Measurements from ENCODE around the gene HDAC4.
"Not testable (repeated sequence)": the region's sequence is repeated elsewhere in the genome, so short reads cannot be mapped to it uniquely, and the experiment has no call there.

Gene HDAC4

DNA sequence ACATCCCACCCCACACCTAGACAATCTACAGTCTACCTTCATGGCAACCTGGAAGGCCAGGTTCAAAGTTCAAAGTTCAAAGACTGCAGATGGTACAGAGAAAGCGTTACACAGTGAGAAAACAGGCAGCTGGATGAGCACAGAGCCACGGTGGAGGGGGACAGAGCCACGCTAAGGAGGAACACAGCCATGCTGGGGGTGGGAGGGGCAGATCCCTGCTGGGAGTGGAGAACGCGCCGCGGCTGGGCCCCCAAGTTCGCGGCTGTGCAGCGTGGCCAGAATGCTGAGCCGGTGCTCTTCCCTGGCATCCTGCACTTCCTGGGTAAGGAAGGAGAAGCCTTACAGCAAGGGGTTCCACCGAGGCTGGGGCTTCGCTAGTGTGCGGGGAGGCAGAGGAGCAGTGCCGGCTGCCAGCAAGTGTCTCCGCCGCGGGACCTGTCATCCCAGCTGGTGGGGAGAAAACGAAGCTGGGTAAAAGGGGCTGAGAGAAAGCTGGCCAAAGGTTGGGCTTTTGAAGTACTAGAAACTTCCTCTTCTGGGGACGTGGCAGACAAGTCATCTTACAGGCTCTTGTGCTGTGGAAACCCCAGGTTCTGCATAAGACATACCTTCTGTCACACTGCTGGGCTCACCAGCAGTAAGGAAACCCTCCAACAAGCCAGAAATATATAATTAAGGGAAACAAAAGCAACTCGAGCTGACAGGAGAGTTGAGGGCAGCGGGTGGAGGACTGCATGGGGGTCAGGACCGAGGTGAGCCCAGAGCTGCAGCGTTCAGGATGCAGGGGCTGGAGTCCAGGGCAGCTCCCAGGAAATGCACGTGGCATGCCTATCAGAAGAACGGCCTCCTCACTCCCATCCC, 115.5 kb downstream of the HDAC4 start:
- DNase-seq (ENCODE audit: low read depth in 3 of 3, low spot score in 1 of 3), result no peak

DNA sequence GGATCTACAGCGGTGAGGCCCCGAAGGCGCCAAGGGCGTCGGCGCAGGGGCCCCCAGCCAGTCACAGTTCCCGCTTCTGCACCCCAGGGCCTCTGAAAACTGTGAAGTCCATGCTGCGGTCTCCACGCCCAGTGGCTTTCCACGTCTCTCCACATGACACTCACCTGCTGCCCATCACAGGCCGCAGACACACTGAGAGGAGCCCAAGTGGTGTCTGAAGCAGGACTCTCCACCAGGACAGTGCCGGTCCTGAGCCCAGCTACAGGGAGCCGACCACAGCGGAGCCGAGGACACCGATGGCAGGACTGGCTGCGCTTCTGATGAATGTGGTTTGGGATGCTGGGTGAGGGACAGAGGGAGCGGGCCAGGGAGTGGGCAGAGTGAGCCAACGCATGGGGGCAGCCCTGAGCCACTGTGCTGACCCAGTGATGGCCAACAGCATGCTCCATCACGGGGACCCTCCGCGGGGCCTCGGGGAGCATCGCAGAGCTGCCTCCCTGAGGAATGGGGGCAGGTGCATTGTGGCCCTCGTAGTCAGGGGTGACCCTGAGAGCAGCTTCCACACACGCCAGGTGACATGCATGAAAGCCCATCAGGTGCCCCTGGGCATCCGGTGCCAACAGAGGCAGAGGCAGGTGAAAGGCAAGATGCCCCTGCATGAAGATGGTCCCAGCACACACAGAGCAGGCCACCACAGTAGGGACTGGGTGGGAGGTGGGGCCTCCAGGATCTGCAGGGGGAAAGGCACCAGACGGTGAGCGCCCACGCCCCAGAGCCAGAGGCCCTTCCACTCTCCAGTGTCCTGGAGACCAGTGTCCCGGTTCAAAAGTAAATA, 116.6 kb downstream of the HDAC4 start:
- no peak for DNase-seq (ENCODE audit: low read depth in 3 of 3, low spot score in 1 of 3)

DNA sequence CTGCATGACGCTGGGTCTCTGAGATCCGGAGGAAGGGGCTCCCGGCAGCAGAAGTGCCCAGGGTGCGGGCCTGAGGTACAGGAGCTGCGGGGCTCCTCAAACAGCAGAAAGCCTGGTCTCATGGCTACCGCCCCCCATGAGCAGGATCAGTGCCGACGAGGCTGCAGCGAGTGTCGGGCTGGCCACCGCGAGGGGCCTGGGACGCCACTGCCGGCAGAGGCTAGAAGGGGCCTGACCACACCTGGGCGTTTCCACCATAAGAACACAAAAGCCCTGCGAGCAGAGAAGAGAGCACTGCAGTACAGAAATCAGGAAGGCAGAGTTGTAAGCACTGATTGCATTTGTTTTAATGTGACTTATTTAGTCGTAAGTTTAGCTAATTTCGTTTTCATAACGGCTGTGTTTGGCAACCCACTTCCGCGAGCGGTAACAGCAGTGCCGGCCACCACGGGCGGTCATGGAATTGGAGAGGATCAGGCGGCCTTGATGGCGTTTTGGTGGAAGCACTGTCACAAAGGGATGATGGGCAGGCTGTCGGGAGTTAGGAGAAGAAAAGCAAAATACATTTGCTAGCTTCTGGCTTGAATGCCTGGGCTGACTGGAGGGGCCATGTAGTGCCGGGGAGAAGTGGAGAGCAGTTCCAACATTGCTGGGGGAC, 117.4 kb downstream of the HDAC4 start:
- no peak for DNase-seq (ENCODE audit: low read depth in 3 of 3, low spot score in 1 of 3)

DNA sequence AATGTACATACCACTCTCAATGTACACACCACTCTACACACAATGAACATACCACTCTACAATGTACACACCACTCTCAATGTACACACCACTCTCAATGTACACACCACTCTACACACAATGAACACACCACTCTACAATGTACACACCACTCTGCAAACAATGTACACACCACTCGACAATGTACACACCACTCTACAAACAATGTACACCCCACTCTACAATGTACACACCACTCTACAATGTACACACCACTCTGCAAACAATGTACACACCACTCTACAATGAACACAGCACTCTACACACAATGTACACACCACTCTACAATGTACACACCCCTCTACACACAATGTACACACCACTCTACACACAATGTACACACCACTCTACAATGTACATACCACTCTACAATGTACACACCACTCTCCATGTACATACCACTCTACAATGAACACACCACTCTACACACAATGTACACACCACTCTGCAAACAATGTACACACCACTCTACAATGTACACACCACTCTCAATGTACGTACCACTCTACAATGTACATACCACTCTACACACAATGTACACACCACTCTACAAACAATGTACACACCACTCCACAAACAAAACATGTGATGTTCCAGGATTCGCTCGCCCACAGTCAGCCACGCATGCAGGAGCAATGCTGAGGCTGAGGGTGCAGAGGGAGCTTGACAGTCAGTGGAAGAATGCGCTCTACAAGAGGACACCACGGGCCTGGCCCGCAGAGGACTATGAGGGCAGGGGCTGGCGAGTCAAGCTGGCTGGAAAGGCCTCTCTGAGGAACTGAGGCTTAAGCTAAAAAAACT, 118.2 kb downstream of the HDAC4 start:
- DNase-seq (ENCODE audit: low read depth in 3 of 3, low spot score in 1 of 3), result no peak

DNA sequence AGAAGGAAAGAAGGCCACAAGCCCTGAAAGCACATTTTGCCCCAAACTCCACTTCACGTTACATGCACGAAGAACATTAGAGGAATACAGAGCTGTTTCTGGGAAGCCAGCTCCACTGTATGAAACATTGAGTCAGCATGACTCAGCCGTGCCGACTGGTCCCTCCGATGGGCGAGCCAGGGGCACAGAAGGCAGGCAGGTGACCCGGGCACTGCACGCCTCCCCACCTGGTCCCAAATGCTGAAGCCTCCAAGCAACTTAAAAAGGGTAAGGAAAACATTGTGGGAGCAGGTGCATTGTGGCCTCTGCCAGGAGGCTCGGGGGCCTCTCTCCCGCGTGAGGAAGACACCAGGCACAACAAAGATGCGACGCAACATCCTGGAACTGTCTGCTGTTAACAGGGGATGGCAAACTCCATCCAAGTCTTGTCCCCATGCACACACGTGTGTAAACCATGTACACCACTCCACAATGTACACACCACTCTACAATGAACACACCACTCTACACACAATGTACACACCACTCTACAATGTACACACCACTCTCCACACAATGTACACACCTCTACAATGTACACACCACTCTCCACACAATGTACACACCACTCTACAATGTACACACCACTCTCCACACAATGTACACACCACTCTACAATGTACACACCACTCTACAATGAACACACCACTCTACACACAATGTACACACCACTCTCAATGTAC, 120.4 kb downstream of the HDAC4 start:
- not testable (repeated sequence) for DNase-seq (ENCODE audit: low read depth in 3 of 3, low spot score in 1 of 3)

DNA sequence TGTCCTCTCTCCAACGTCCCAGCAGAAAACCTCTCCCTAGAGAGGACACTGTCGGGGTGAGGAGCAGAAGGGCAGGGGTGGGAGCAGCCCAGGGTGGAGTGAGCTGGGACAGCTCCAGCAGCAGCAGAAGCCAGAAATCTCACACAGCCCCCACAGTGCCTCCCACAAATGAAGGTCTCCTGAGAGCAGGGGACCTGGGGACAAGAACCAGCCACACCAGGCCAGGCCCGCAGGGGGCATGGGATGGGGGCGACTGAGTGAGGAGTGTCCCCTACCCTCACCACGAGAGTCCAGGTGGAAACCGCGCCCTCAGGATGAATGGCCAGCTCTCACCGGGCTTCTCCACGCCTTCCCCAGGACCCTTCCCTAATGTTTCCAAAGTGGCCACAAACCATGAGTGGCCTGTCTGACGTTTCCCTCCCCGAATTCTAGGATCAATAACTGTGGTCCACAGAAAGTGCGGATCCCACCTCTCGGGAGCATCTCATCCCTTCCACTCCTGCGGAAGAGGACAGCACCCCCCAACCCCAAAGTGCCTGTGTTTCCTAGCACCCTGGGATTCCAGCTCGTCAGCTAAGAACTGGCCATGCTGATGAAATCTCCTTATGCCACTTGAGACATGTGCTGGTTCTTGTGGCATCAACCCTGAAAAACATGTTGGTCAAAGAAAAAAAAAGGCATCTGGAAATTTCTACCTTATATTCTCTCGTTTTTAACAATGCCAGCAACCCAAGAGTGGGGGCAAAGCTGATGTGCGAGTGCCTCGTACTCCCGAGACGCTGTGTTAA, 121.1 kb downstream of the HDAC4 start:
- DNase-seq (ENCODE audit: low read depth in 3 of 3, low spot score in 1 of 3), result no peak

DNA sequence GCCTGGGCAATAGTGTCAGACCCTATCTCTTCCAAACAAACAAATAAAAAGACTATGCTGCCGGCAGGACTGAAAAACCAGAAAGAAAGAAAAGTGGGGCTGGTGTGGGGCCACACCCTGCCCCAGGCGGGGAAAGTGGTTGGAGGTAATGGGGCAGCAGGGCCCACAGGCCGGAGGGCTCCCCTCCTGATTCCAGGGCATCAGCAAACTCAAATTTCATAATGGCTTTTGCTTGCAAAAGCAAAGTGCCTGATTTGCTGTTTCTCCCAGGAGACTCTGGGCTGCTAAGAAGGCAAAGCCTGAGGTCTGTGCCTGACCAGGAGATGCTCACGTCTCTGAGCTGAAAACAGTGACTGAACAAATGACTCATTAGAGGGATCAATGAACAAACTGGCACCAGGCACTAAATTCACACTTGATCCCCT, 121.9 kb downstream of the HDAC4 start:
- DNase-seq (ENCODE audit: low read depth in 3 of 3, low spot score in 1 of 3), result no peak

DNA sequence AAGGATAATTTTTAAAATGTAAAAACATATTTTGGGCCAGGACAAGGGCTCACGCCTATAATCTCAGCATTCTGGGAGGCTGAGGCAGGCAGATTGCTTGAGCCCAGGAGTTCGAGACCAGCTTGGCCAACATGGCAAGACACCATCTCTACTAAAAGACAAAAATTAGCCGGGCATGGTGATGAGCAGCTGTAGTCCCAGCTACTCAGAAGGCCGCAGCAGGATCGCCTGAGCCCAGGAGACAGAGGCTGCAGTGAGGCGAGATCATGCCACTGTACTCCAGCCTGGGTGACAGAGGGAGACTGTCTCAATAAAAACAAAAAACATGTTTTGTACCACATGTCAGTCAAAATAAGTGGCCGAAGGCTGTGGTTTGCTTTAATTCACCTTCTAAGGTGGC, 122.5 kb downstream of the HDAC4 start:
- DNase-seq (ENCODE audit: low read depth in 3 of 3, low spot score in 1 of 3), result no peak

DNA sequence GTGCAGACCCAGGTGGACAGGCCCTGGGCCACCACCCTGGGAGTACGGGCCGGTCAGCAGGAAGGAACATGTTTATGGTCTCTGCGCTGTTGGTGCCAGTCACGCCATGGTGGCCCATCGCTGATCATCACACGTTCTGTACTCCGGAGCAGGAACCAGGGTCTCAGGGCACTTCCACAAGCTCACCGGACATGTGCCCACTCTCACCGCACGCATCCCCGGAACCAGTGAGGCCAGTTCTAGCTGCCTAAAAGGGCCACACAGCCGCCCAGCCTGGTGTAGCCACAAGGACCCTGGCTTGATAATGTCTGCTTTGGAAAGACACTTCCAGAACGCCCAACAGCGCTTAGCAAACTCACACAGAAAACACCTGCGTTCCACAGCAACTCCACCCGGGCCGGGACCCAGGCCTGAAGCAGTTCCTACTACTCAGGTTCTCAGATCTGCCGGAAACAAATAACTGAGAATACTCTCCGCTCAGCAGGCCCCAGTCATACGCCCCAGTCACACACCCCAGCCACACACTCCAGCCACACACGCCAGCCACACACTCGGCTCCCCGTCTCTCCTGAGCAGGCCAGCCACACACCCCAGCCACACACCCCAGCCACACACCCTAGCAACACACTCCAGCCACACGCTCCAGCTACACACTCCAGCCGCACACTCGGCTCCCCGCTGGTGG, 123.3 kb downstream of the HDAC4 start:
- no peak for DNase-seq (ENCODE audit: low read depth in 3 of 3, low spot score in 1 of 3)

DNA sequence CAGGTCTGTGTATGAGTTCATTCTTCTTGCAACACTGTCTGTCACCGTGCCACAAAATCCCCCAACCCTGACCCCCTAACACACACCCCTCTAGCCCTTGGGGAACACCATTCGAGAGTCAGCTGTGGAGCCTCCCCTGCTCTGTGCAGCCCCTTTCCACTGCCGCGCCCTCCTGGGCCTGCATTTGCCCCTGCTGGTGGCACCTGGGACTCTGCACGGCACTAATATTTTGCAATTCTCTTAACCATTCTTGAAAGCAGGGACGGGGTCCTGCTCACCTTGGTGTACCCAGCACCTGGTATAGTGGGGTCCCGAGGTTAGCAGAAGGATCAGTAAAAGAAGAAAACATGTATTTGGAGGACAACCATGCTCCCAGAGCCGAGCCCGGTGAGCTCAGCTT, 124.0 kb downstream of the HDAC4 start:
- DNase-seq (ENCODE audit: low read depth in 3 of 3, low spot score in 1 of 3), result no peak

DNA sequence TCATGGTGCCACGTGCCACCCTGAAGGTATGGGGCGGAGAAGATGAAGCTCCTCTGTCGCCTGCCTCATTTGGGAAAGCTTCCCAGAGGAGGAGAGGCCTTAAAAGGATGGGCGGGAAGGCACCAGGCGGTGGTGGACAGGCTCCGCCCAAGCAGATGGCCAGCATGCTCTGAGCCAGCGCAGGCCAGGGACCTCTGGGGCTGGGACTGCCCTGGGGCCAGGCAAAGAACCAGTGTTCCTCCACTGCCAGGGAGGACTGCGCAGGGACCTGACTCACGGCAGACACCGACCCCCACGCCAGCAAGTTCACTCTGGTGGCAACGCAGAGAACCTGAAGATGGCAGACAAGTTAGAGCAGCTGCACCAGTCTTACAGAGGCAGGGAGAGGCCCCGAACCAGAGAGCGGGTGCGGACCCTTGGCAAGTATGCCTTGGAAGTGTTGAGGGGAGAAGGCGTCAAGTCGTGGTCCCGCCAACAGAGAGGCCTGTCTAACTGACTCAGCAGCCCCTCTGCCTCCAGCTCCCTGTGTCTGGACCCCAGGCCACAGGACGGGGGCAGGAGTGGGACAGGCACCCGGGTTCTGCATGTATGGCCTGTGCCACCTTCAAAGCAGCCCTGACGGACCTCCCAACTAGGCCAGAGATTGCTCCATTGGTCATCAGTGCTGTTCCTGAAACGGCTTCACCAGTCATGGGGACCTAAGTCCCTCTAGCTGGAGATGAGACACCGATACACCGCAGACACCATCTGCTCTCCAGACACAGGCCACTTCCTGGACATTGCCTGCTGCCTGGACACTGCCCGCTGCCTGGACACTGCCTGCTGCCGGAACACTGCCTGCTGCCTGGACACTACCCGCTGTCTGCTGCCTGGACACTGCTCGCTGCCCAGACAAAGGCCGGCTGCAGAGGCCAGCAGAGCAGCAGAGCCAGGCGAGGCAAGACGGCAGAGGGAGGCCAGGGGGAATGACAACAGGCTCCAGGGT, 124.7 kb downstream of the HDAC4 start:
- DNase-seq (ENCODE audit: low read depth in 3 of 3, low spot score in 1 of 3), result no peak

DNA sequence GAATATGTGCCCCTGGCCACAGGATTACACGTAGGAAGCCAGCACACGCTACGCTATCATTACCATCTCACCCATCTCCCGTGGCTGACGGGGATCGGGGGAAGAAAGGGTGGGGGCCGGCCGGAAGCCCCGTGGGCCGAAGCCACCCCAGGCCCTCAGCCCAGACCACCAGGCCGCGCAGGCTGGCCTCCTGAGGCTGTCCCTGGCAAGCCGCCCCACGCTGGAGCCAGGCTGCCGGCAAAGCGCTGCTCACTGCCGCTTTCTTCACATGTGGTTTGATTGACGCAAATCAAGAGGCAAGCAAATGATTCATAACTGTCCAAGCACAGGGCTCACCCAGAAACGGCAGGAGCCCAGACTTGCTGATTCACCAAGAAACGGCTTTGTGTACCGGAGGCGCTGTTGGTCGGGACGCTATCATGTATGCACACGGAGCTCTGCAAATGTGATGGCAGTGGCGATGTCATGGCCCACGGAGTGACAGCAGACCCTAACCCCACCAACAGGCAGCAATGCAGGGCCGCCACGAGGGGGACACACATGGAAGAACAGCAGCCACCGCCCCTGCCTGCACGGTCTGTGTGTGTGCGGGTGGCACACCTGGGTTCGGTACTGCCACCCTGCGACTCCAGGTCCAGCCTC, 125.7 kb downstream of the HDAC4 start:
- peak; percentile 50 to 66 (median 63) for DNase-seq (ENCODE audit: low read depth in 3 of 3, low spot score in 1 of 3)

DNA sequence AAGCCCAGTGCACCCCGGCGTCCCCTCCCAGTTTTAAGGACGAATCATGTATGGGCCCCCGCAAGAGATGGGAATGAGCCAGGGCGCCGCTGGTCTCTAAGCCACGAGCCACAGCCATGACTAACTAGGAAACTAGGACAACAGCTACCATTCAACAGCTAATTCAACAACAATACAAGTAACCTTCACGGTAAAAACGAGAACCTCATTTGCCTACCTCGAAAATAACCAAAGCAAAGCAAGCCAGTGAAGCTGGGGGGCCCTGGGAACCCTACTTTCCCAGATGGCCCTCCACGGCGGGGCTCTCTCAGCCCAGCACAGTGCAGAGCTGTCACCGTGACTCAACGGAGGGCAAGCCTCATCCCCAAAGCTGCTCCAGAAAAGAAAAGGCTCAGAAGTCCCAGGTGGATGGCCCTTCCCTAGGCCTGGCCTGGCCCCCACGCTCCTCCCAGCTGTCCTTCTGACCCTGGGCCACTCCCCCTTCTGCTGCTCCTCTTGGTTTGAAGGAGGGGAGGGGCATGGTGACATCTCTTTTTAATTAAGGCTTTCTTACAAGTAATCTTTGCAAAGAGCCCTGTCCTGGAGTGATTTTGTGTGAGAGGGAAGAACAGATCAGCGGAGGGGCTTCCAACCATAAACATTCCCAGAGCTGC, 126.3 kb downstream of the HDAC4 start:
- no peak for DNase-seq (ENCODE audit: low read depth in 3 of 3, low spot score in 1 of 3)

DNA sequence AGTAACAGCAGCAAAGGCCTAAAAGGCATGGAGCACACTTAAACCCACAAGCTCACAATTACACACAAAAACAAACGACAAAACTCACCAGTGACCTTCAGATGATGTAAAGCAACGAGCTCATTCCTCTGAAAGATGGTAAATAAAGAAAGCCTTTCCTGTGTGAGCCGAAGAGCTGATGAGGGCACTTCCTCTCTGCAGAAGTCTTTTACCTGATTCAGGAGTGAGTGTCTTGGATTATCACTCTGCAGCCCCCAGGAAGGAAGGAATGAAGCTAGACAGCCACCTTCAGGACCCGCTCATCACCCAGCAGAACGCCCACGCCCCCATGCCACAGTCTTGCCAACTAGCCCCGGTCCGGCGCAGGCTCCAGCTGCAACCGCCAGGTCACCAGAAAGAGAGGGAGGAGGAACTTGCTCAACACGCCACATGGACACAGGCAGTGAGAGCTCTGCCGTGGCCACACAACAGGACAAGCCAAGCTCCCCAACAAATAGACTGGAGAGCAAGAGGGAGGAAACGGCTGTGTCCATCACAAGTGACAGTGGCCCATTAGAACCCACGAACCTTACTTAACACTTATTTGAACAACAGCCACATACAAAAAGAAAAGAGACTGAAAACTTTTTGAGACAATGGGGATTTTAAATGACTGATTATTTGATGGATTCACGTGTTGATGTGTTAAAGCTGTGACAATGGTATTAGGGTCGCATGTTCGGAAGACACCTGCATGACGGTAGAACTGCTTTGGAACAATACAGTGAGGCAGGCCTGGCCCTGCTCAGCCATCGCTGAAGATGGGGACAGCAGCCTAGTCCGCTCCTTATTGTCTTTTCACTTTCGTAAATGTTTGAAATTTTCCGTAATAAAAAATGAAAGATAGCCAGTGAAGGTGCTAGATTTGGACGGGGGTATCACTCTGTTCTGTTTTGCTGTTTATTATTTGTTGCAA, 127.3 kb downstream of the HDAC4 start:
- DNase-seq (ENCODE audit: low read depth in 3 of 3, low spot score in 1 of 3), result no peak

DNA sequence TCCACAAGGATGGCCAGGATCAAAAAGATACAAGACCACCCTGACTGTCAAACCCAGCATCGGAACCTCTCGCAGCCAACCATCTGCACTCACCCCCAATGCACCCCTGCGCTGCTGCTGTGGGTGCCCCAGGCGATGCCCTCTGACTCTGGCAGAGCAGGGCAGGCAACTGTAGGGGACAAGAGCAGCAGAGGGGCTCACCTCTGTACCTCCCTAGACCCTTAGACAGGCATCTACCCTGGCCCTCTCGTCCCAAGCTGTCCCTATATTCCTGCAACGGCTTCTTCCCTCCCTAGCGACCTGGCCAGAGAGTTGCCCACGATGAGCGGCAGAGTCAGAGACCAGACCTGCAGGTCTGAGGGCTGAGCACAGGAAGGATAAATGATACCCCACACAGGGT, 128.2 kb downstream of the HDAC4 start:
- DNase-seq (ENCODE audit: low read depth in 3 of 3, low spot score in 1 of 3), result no peak

DNA sequence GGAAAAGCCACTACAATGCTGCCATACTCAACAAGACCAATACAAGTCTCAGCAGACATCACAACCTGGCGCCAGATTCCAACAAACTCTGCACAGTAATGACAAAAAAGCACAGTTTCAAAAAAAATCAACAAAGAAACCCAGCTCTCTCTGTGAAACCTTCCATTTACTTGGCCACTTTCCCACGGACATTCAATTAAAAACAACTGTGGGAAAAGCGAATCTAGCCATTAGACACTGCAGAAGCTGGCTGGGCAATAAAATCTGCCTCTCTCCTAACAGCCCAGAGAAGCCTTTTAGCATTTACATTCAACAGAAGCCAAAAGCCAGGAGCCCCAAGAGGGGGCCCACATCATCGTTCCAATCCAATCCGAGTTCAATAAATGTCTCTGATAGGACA, 128.9 kb downstream of the HDAC4 start:
- no peak for DNase-seq (ENCODE audit: low read depth in 3 of 3, low spot score in 1 of 3)
